Eye (tissue), 1 donor: ENCODE measurements around the gene RPLP2.

ENCODE experiments used
- DNase-seq: peaks from one replicate; pipeline ENCODE4 v3.0.0-alpha.2; 2015

Gene RPLP2

GRCh38 chr11:808427-809286 is 1.1 kb upstream of the RPLP2 start:
- no peak for DNase-seq

DNA sequence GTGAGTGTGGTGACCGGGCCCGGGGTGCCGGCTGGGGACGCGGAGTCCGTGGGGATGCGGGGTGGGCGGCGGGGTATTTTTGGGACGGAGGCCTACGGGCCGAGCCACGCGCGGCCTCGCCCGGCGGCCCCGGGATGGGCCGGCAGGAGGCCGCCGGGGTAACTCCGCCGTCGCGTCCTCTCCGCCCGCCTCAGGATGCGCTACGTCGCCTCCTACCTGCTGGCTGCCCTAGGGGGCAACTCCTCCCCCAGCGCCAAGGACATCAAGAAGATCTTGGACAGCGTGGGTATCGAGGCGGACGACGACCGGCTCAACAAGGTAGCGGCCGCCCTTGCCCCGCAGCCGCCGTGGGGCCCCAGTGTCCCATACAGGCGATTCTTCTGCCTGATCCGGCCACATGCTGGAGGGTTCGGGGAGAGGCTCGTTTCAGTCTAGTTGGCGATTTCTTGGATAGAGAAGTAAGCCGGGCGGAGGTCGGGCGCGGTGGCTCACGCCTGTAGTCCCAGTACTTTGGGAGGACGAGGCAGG is 337 bp downstream of the RPLP2 start:
- DNase-seq: no peak

DNA sequence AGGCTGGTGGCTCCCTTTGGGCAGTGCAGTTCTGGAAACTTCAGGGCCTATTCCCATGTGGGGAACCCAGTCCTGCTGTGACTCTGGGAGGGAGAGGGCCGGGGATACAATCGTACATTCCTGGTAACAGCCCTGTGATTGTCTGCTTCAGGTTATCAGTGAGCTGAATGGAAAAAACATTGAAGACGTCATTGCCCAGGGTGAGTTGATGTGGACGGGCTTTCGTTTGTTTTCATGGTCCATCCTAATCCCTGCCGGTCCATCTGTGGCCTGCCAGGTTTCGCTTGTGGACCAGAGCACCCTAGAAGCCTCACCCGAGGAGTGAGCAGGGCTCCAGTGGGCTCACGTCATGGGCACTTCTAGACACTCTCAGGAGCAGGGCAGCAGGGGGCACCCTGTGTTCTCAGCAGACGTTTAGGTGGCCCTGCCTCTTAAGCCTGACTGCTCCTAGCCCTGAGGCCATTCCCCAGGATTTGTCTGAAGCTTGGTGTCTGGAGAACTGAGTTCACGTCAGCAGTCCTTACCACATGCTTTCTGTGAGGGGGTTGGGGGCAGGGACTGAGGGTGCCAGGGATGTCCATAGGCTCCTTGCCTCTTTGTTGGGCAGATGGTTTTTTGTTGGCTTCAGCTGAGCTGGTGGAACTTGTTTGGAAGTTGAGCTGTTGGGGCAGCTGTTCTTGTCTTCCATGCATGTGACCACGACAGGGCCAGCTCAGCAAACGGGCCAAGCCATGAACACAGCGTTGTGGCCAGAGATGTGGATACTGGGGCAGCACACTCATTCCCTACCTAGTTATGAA is 1.9 kb downstream of the RPLP2 start:
- no peak for DNase-seq

DNA sequence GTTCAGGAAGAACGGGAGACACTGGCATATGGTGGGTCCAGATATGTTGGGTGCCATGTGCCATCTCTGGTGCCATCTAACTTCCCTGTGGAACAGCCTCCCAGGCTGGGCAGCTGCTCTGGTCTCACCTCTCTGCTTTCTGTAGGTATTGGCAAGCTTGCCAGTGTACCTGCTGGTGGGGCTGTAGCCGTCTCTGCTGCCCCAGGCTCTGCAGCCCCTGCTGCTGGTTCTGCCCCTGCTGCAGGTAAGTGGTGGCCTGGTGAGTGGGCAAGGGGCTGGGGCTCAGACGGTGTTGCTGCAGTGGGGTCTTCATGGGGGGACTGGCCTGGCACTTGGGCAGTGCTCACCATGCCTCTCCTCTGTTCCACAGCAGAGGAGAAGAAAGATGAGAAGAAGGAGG is 2.6 kb downstream of the RPLP2 start:
- no peak for DNase-seq

- DNase-seq: no peak
Measured at GRCh38 chr11:813072-813455, 3.3 kb downstream of the RPLP2 start.

- no peak for DNase-seq
Measured at GRCh38 chr11:813456-814096, 3.8 kb downstream of the RPLP2 start.

- no peak for DNase-seq
Measured at GRCh38 chr11:815675-816432, 6.1 kb downstream of the RPLP2 start.

DNA sequence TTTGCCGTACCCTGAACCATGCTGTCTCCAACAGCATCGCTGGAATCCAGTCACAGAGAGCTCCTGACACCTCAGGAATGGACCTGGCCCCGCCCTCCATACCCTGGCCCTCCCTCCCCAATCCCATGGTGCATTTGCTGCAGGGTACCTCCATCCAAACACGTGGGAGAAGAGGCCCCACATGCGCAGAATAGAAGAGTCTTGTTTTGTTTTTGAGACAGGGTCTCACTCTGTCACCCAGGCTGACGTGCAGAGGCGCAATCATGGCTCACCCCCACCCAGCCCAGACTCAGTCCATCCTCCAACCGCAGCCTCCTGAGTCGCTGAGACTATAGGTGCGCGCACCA is 6.6 kb downstream of the RPLP2 start:
- no peak for DNase-seq

DNA sequence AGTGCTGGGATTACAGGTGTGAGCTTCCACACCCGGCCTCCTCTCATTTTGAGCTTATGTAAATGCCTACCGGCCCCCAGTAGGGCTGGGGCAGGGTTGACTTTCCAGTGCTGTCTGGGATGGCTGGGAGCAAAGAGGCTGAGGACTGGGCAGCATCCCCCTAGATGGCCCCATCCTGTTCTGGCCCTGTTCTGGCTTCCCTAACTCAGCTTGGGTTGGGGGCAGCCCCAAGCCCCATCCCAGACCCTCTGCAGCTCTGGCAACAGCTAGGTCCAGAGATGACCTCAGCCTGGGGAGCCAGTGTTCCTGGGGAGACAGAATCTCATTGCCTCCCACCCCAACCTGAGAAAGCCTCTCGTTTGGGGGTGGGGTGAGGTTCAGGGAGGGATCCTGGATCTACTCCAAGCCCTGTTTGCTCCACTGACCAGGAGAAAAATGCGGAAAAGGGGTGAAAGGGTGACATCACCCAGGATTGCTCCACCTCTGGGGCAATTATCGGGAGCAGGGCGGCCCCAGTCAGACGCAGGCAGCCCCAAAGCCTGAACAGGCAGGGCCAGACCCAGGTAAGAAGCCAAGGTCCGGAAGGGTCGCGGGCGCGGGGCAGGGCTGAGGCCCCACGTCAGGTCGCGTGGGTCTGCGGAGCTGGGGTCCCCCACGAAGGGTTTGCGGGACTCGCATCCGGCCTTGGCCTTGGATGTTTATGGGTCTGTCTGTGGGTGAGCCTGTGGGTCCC is 8.8 kb downstream of the RPLP2 start, which contains the start of gene PNPLA2:
TSS of gene PNPLA2 (plus strand) at position 519 of the 733 bp plus-strand sequence. CDS start 805 bp downstream, outside the sequence.
- no peak for DNase-seq

GRCh38 chr11:819129-819931 is 9.6 kb downstream of the RPLP2 start:
- DNase-seq: peak; percentile 95

DNA sequence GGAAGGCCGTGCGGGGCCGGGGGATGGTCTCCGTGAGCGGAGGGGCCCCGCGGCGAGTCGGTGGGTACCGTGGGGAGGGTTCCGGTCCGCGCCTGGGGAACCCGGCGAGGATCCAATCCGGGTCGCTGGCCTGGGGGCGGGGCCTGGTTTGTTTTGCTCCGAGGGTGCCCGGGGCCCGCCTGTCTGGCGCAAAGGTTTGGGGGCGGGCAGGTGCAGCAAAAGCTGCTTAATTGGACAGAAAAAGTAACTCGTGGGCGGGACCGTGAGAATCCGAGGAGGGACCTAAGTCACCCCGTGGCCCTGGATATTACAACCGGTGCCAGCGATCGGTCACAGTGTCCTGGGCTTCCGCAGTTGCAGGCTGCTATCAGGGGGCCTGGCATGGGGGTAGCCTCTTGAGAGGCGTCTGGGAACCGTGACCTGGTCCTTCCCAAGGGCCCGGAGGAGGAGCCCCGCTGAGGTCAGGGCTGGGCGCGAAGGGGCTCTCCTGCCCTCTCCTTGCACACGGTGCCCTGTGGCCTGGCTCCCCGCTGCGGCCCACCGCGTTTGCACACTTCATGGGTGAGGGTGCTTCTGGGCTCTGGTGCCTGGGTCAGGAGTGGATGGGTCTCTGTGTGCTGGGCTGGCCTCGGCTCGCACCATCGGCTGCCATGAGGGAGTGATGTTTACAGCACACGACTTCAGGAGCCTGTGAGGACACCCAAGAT is 10.3 kb downstream of the RPLP2 start:
- DNase-seq: peak; percentile 75

- DNase-seq: no peak
Measured at GRCh38 chr11:820655-821511, 11.1 kb downstream of the RPLP2 start.

DNA sequence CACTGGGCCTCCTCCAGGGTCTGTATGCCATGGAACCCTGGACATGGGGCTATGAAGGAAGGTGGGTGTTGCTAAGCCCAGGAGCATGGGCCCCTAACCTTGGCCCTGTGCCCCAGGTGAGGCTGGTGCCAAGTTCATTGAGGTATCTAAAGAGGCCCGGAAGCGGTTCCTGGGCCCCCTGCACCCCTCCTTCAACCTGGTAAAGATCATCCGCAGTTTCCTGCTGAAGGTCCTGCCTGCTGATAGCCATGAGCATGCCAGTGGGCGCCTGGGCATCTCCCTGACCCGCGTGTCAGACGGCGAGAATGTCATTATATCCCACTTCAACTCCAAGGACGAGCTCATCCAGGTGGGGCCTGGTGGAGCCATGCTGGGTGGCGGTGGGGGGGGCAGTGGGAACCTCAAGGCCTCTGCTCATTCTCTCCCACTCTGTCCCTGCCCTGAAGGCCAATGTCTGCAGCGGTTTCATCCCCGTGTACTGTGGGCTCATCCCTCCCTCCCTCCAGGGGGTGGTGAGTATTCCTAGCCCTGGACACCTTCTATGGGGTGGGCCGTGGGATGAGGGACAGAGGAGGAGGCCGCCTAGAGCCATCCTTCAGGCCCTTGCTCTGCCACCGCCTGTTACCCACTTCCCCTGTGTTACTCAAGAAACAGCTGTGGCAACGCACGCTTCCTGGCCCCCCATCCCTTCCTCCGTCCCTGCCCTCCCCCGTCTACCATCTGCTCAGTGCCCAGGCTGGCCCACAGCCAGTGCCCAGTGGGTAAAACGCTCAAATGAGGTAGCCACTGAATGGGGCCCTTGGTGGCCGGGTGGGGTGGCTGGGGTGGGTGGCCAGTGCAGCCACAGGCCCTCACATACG is 12.0 kb downstream of the RPLP2 start:
- no peak for DNase-seq

GRCh38 chr11:823441-824291 is 13.9 kb downstream of the RPLP2 start:
- no peak for DNase-seq

GRCh38 chr11:824292-824880 is 14.6 kb downstream of the RPLP2 start:
- DNase-seq: peak; percentile 71

GRCh38 chr11:824942-825341 is 15.2 kb downstream of the RPLP2 start:
- DNase-seq: peak; percentile 33
